HG03066 (cell line): ENCODE data around the gene PLPP2.

Experiments used
- ATAC-seq: cut with Tn5 transposase; IDR thresholded peaks from one replicate; pipeline ENCODE4 v1.9.1; 2021; ENCODE audit warnings: low read depth; ENCODE audit not compliant: unreplicated experiment

PLPP2 gene

GRCh38 chr19:291006-291521 is at the start of gene PLPP2:
Gene PLPP2 (minus strand): TSS chr19:291403. CDS start chr19:291336, 67 bp downstream.
- ATAC-seq = no peak

- no peak for ATAC-seq
These were observed 49.6 kb upstream of the PLPP2 start for GRCh38 chr19:340620-341385.

GRCh38 chr19:339262-339887 is 48.2 kb upstream of the PLPP2 start:
- ATAC-seq = no peak

GRCh38 chr19:338421-338820 is 47.2 kb upstream of the PLPP2 start:
- no peak for ATAC-seq

- no peak for ATAC-seq
These were observed 44.9 kb upstream of the PLPP2 start for GRCh38 chr19:336067-336614.

GRCh38 chr19:335486-336066 is 44.4 kb upstream of the PLPP2 start:
- ATAC-seq = no peak

GRCh38 chr19:335072-335471 is 43.9 kb upstream of the PLPP2 start:
- ATAC-seq = no peak

GRCh38 chr19:334296-335071 is 43.3 kb upstream of the PLPP2 start:
- ATAC-seq = no peak

- no peak for ATAC-seq
These were observed 39.3 kb upstream of the PLPP2 start for GRCh38 chr19:330503-330902.

GRCh38 chr19:329876-330275 is 38.7 kb upstream of the PLPP2 start:
- no peak for ATAC-seq

- ATAC-seq = no peak
These were observed 36.9 kb upstream of the PLPP2 start for GRCh38 chr19:328025-328505.

- no peak for ATAC-seq
These were observed 36.3 kb upstream of the PLPP2 start for GRCh38 chr19:327291-328024.

GRCh38 chr19:326871-327270 is 35.7 kb upstream of the PLPP2 start:
- ATAC-seq = no peak

- ATAC-seq = no peak
These were observed 34.8 kb upstream of the PLPP2 start for GRCh38 chr19:325937-326565.

- no peak for ATAC-seq
These were observed 34.2 kb upstream of the PLPP2 start for GRCh38 chr19:325173-325936.

- no peak for ATAC-seq
These were observed 33.5 kb upstream of the PLPP2 start for GRCh38 chr19:324716-325115.

- no peak for ATAC-seq
These were observed 31.4 kb upstream of the PLPP2 start for GRCh38 chr19:322616-323015.

- ATAC-seq = no peak
These were observed 27.2 kb upstream of the PLPP2 start for GRCh38 chr19:318509-318774.
